BLaER1 (cell line): Measurements from ENCODE around the gene IRF3.

ENCODE experiments used
- H3K27ac ChIP-seq: shearing (Covaris generic); formaldehyde crosslinking; 2 replicates; pipeline ENCODE4 v1.8.1; 2022
- H3K27me3 ChIP-seq: shearing (Covaris generic); formaldehyde crosslinking; 2 replicates; pipeline ENCODE4 v1.8.1; 2022
- H3K36me3 ChIP-seq: shearing (Covaris generic); formaldehyde crosslinking; 2 replicates; pipeline ENCODE4 v1.8.1; 2022
- H3K4me1 ChIP-seq: shearing (Covaris generic); formaldehyde crosslinking; 2 replicates; pipeline ENCODE4 v1.8.1; 2022
- H3K4me2 ChIP-seq: shearing (Covaris generic); formaldehyde crosslinking; 2 replicates; pipeline ENCODE4 v1.8.1; 2022
- H3K4me3 ChIP-seq: shearing (Covaris generic); formaldehyde crosslinking; 2 replicates; pipeline ENCODE4 v1.8.1; 2022
- H3K9ac ChIP-seq: shearing (Covaris generic); formaldehyde crosslinking; 2 replicates; pipeline ENCODE4 v1.8.1; 2022
- H3K9me3 ChIP-seq: shearing (Covaris generic); formaldehyde crosslinking; 2 replicates; pipeline ENCODE4 v1.8.1; 2022
- H4K20me1 ChIP-seq: shearing (Covaris generic); formaldehyde crosslinking; 2 replicates; pipeline ENCODE4 v1.8.1; 2022
- Cebpa-rat ChIP-seq: shearing (Covaris generic); IDR thresholded peaks from 2 replicates; pipeline ENCODE4 v1.8.1; 2022

The IRF3 gene

DNA sequence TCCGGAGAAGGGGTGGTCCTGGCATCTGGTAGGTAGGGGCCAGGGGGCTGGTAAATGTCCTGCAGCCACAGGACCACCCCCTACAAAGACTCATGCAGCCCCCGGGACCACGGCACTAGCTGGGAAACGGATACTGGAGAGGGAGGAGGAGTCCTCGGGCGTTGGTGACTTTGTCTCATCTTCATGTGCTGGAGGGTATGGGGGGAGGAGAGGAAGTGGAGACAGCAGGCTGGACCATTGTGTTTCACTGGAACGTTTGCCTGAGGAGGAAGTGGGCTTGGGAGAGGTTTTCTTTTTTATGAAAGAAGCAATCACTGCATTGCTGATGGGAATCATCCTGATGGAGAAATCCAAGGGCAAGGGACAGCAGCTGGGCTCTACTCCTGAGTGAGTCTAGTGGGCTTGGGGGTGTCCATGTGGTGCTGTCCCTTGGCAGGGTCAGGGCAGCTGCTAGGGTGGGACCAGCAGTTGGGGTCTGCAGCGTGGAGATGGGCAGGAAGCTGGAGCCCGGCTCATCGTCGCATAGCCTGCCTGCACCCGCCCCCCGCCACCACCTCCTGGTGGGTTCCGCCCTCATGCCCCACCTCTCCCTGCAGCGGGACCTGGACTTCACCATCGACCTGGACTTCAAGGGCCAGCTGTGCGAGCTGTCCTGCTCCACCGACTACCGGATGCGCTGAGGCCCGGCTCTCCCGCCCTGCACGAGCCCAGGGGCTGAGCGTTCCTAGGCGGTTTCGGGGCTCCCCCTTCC lies 22.1 kb upstream of the IRF3 start:
- peaks cover 28% of the 10 kb centered on the region for H3K27me3 ChIP-seq
- no peak overlapping the region for H3K9ac ChIP-seq
- H3K4me2 ChIP-seq, result peak overlapping the region; percentile 71
- H3K36me3 ChIP-seq, result peaks cover 71% of the 10 kb centered on the region
- H3K4me1 ChIP-seq, result peaks cover 41% of the 10 kb centered on the region
- 0 out of 2 replicates have a peak overlapping the region, but pooled peaks have one; percentile 3 for H3K4me3 ChIP-seq
- no peaks in the 10 kb centered on the region for H3K9me3 ChIP-seq
- TF ChIP-seq Cebpa-rat, result no peak
- peak overlapping the region; percentile 41; the same call in 1 of the 2 replicates for H3K27ac ChIP-seq
- peaks cover 75% of the 10 kb centered on the region for H4K20me1 ChIP-seq

DNA sequence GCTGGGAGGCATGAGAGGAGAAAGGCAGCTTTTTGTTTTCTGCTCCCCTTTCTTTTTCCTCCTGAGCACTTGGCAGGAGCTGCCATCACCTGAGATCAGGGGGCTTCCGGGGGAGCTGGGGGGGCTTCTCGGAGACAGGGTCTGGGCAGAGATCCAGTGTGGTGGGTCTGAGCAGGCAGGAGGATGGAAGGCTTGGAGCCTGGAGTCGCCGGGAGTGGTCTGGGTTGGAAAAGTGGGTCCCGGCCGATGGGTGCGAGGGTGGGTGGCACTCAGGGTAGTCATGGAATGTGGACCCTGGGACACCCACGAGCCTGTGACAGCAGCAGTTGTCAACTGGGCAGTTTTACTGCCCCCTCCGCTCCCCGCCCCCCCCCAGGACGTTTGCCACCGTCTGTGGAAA lies 21.5 kb upstream of the IRF3 start:
- Histone ChIP-seq H3K27me3 (peaks cover 28% of the 10 kb centered on the region), H3K4me3 (no peak overlapping the region), H3K9me3 (no peaks in the 10 kb centered on the region), H4K20me1 (peaks cover 81% of the 10 kb centered on the region), H3K4me2 (peak overlapping the region; percentile 71), H3K27ac (peak overlapping the region; percentile 46), H3K9ac (no peak overlapping the region), H3K36me3 (peaks cover 77% of the 10 kb centered on the region), H3K4me1 (peaks cover 41% of the 10 kb centered on the region)
- no peak for TF ChIP-seq Cebpa-rat

DNA sequence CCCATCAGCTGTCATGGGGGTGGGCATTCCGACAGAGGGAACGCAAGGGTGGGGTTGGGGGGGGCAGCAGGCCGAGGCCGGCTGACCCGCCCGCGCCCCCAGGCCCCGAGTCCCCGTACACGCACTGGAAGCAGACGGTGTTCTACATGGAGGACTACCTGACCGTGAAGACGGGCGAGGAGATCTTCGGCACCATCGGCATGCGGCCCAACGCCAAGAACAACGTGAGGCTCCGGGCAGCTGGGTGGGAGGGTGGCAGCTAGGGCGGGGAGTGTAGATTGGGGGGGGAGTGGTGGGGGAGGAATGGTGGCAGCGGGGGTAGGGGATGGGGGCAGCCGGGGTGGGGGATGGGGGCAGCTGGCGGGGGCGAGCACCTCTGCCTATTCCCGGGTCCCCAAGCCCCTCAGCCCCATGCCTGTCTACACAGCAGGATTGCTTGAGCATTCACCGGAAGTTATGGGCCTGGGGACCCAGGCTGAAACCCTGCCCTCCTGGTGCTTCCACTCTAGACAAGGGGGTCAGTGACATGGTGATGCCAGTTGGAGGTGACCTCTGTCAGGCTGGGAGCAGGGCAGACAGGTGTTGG lies 20.9 kb upstream of the IRF3 start:
- peak overlapping the region; percentile 71 for H3K4me2 ChIP-seq
- H3K36me3 ChIP-seq, result peaks cover 82% of the 10 kb centered on the region

DNA sequence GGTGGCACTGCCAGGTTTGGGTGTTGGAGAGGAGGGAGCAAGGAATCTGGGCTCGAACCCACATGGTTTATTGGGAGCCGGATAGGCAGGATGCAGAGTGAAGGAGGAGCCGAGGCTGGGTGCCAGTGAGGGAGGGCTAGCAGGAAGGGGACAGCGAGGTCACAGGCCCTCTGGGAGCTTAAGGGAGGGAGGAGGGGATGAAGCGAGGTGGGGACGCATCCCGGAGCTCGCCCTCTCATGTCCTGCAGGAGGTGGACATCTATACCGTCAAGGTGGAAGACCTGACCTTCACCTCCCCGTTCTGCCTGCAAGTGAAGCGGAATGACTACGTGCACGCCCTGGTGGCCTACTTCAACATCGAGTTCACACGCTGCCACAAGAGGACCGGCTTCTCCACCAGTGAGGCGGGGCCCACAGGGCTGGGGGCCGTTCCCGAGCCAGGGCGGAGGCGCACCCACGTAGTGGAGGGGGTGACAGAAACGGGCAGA lies 20.2 kb upstream of the IRF3 start:
- no peaks in the 10 kb centered on the region for H3K9me3 ChIP-seq
- peaks cover 39% of the 10 kb centered on the region for H3K4me1 ChIP-seq
- no peak overlapping the region for H3K4me3 ChIP-seq
- peaks cover 19% of the 10 kb centered on the region for H3K27me3 ChIP-seq
- H3K36me3 ChIP-seq, result peaks cover 89% of the 10 kb centered on the region
- H4K20me1 ChIP-seq, result peaks cover 94% of the 10 kb centered on the region
- no peak overlapping the region for H3K9ac ChIP-seq
- TF ChIP-seq Cebpa-rat, result no peak
- no peak overlapping the region for H3K27ac ChIP-seq
- no peak overlapping the region for H3K4me2 ChIP-seq

More for the DNA sequence above, 20.9 kb upstream of the IRF3 start:
- Histone ChIP-seq H4K20me1 (peaks cover 87% of the 10 kb centered on the region), H3K9me3 (no peaks in the 10 kb centered on the region), H3K27me3 (peaks cover 26% of the 10 kb centered on the region), H3K4me3 (no peak overlapping the region), H3K27ac (peak overlapping the region; percentile 46; the same call in 1 of the 2 replicates), H3K9ac (no peak overlapping the region), H3K4me1 (peaks cover 41% of the 10 kb centered on the region)
- no peak for TF ChIP-seq Cebpa-rat

DNA sequence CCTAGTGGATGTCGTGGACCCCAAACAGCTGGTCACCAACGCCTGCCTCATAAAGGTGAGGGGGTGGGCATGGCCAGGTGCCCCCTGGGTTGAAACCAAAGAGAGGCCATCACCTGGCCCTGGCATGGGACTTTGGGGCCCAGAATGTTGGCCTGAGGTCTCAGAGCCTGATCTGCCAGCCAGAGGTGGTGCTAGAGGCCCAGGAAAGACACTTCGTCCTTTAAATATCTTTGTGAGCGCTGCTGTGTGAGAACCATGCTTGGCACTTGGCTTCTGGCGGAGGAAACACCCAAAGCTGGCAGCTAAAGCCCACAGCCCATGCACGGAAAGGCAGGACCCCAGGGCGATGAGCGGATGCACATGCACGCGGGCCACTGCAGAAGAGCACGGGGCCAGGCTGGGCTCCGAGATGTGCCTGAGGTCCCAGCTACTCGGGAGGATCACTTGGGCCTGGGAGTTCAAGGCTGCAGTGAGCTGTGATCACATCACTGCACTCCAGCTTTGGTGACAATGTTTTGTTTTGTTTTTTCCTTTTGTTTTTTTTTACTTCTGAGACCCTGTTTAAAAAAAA lies 19.4 kb upstream of the IRF3 start:
- no peak for TF ChIP-seq Cebpa-rat
- Histone ChIP-seq H3K4me2 (no peak overlapping the region), H4K20me1 (peaks cover 97% of the 10 kb centered on the region), H3K4me3 (no peak overlapping the region), H3K9me3 (no peaks in the 10 kb centered on the region), H3K27ac (no peak overlapping the region), H3K9ac (no peak overlapping the region), H3K36me3 (peaks cover 89% of the 10 kb centered on the region), H3K4me1 (peaks cover 39% of the 10 kb centered on the region), H3K27me3 (peaks cover 10% of the 10 kb centered on the region)

DNA sequence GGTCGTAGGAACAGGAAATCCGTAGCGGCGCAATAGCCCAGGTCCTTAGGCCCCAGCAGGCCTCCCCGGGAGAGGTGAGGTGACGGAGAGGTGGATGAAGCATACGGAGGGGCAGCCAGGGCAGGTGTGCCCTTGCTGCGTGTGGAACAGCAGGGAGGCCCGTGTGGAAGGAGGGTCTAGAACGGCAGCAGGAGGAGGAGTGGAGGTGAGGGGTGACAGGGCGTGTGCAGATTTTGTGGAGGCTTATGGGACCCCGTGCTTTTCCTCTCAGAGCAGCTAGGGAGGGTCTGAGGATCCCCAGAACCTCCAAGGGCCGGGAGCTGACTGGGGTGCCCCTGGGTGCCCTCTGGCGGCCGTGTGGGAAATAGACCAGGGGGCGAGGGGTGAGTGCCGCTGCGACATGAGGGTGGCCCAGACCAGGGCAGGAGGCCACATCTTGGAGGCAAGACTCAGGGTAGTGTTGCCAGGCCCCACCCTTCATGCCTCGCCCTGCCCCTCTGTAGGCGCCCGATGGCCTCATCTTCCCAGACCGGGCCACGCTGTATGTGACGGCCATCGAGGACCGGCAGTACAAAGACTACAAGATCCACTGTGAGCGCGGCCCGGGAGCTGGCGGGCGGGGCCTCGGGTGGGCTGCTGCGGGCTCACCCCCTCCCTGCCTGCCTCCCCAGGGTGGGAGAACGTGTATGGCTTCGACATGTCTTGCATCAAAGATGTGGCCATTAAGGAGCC lies 18.8 kb upstream of the IRF3 start:
- TF ChIP-seq Cebpa-rat, result no peak
- Histone ChIP-seq H3K9ac (no peak overlapping the region), H3K27me3 (peaks cover 5% of the 10 kb centered on the region; the same call in 1 of the 2 replicates), H4K20me1 (peaks cover 97% of the 10 kb centered on the region), H3K4me2 (no peak overlapping the region), H3K4me1 (peaks cover 45% of the 10 kb centered on the region), H3K9me3 (no peaks in the 10 kb centered on the region), H3K27ac (no peak overlapping the region), H3K36me3 (peaks cover 83% of the 10 kb centered on the region), H3K4me3 (no peak overlapping the region)

DNA sequence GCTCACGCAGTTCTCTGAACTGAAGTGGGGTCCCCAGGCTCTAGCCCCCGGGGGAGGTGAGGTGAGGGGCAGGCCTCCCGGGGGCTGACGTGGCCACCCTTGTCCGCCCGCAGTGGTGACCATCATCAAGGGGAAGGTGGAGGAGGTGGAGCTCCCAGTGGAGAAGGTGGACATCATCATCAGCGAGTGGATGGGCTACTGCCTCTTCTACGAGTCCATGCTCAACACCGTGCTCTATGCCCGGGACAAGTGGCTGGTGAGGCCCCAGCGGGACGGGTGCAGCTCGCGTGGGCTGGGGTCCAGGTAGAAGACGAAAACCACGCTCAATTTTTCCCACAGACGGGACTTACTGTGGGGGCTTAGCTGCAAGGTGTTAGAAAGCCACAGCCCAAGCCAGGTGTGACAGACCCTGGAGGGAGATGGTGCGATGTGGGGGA lies 18.2 kb upstream of the IRF3 start:
- Histone ChIP-seq H3K4me2 (no peak overlapping the region), H4K20me1 (peaks cover 97% of the 10 kb centered on the region), H3K36me3 (peaks cover 77% of the 10 kb centered on the region), H3K4me1 (peaks cover 46% of the 10 kb centered on the region), H3K27ac (no peak overlapping the region), H3K27me3 (no peaks in the 10 kb centered on the region), H3K9ac (no peak overlapping the region), H3K9me3 (no peaks in the 10 kb centered on the region), H3K4me3 (no peak overlapping the region)
- no peak for TF ChIP-seq Cebpa-rat

DNA sequence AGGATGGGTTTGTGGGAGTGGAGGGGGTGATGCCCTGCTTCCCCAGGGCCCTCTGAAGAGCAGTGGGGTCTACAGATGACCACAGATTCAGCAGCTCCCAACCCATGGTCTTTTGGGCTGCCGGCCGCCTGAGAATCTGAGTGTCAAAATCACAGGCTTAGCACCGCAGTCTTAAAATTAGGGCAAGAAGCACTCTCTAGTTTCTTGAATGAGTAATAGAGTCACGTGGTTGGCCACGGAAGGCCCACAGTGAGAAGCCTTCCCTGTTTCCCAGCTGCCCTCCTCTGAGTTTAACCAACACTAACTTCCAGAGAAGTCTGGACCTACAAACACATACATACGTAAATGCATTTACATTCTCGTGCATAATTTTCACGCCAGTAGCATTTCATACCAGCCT lies 16.6 kb upstream of the IRF3 start:
- H3K36me3 ChIP-seq, result peaks cover 62% of the 10 kb centered on the region
- TF ChIP-seq Cebpa-rat, result no peak
- peaks cover 38% of the 10 kb centered on the region for H3K4me1 ChIP-seq
- no peaks in the 10 kb centered on the region for H3K9me3 ChIP-seq
- H3K9ac ChIP-seq, result no peak overlapping the region
- H3K4me2 ChIP-seq, result no peak overlapping the region
- no peak overlapping the region for H3K27ac ChIP-seq
- no peak overlapping the region for H3K4me3 ChIP-seq
- no peaks in the 10 kb centered on the region for H3K27me3 ChIP-seq
- peaks cover 94% of the 10 kb centered on the region for H4K20me1 ChIP-seq

DNA sequence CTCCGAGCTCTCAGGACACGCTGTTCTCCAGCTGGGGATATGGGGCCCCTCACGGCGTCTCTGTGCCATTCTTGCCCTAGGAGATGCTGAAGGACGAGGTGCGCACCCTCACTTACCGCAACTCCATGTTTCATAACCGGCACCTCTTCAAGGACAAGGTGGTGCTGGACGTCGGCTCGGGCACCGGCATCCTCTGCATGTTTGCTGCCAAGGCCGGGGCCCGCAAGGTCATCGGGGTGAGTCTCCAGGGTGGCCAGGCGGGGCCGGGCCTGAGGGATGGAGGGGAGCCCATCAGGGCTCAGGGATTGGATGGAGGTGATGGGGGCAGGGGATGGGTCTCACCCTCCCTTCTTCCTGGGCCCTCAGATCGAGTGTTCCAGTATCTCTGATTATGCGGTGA lies 16.2 kb upstream of the IRF3 start:
- Histone ChIP-seq H3K9ac (no peak overlapping the region), H3K36me3 (peaks cover 58% of the 10 kb centered on the region), H3K4me1 (peaks cover 34% of the 10 kb centered on the region), H3K4me3 (no peak overlapping the region), H3K9me3 (no peaks in the 10 kb centered on the region), H4K20me1 (peaks cover 90% of the 10 kb centered on the region), H3K27me3 (no peaks in the 10 kb centered on the region), H3K27ac (no peak overlapping the region), H3K4me2 (no peak overlapping the region)
- TF ChIP-seq Cebpa-rat, result no peak
